H9 (cell line): Measurements from ENCODE around the gene NR3C2. TPM values are rescaled to one million over a fixed set of nuclear protein-coding genes. Genes with fewer than 3 reads are reported as not detected.

ENCODE experiments used
- DNase-seq: peaks from one replicate; pipeline ENCODE4 v3.0.0-alpha.2; 2017
- H2AFZ ChIP-seq: one replicate; pipeline ENCODE4 v1.6.1; 2013; ENCODE audit warnings: mild to moderate bottlenecking, low read length, control low read depth, moderate library complexity
- H2AK5ac ChIP-seq: 2 replicates; pipeline ENCODE4 v1.6.1; 2013; ENCODE audit warnings: low read length, control low read depth, mixed read lengths; ENCODE audit not compliant: insufficient read length
- H2BK120ac ChIP-seq: one replicate; pipeline ENCODE4 v1.6.1; 2013; ENCODE audit warnings: low read depth, mild to moderate bottlenecking, low read length, control low read depth, inconsistent platforms; ENCODE audit not compliant: poor library complexity, severe bottlenecking
- H2BK12ac ChIP-seq: 2 replicates; pipeline ENCODE4 v1.6.1; 2013; ENCODE audit warnings: low read length, control low read depth, mixed read lengths, low read depth; ENCODE audit not compliant: insufficient read length
- H2BK15ac ChIP-seq: 2 replicates; pipeline ENCODE4 v1.6.1; 2013; ENCODE audit warnings: low read depth, low read length, control low read depth
- H2BK20ac ChIP-seq: one replicate; pipeline ENCODE4 v1.6.1; 2013; ENCODE audit warnings: low read depth, mild to moderate bottlenecking, low read length, control low read depth, inconsistent platforms; ENCODE audit not compliant: poor library complexity, severe bottlenecking
- H2BK5ac ChIP-seq: 2 replicates; pipeline ENCODE4 v1.6.1; 2013; ENCODE audit warnings: low read length, control low read depth, mixed read lengths; ENCODE audit not compliant: insufficient read length
- H3K14ac ChIP-seq: 2 replicates; pipeline ENCODE4 v1.6.1; 2013; ENCODE audit warnings: low read length, control low read depth; ENCODE audit not compliant: insufficient read depth
- H3K18ac ChIP-seq: 2 replicates; pipeline ENCODE4 v1.6.1; 2013; ENCODE audit warnings: low read depth, mild to moderate bottlenecking, mixed read lengths, low read length, control low read depth; ENCODE audit not compliant: insufficient read length
- H3K23ac ChIP-seq: 2 replicates; pipeline ENCODE4 v1.6.1; 2013; ENCODE audit warnings: low read length, control low read depth, mixed read lengths, low read depth; ENCODE audit not compliant: insufficient read length
- H3K23me2 ChIP-seq: 2 replicates; pipeline ENCODE4 v1.6.1; 2013; ENCODE audit warnings: low read depth, mild to moderate bottlenecking, mixed read lengths, low read length, control low read depth; ENCODE audit not compliant: insufficient read length, poor library complexity, severe bottlenecking
- H3K27ac ChIP-seq: 2 replicates; pipeline ENCODE4 v1.5.1; 2013; ENCODE audit warnings: low read length, control low read depth, mixed read lengths, low read depth; ENCODE audit not compliant: insufficient read length
- H3K27me3 ChIP-seq: 2 replicates; pipeline ENCODE4 v1.6.1; 2013; ENCODE audit warnings: low read length, control low read depth, inconsistent platforms; ENCODE audit not compliant: insufficient read depth
- H3K4ac ChIP-seq: 2 replicates; pipeline ENCODE4 v1.6.1; 2013; ENCODE audit warnings: low read depth, mild to moderate bottlenecking, control low read depth, inconsistent platforms, low read length, moderate library complexity
- H3K4me1 ChIP-seq: 2 replicates; pipeline ENCODE4 v1.6.1; 2013; ENCODE audit warnings: low read length, control low read depth, inconsistent platforms; ENCODE audit not compliant: insufficient read depth
- H3K4me2 ChIP-seq: 2 replicates; pipeline ENCODE4 v1.6.1; 2013; ENCODE audit warnings: low read length, control low read depth, mixed read lengths; ENCODE audit not compliant: insufficient read length, insufficient read depth
- H3K56ac ChIP-seq: 2 replicates; pipeline ENCODE4 v1.6.1; 2013; ENCODE audit warnings: low read depth, mild to moderate bottlenecking, mixed read lengths, low read length, control low read depth; ENCODE audit not compliant: insufficient read length
- H3K79me1 ChIP-seq: 2 replicates; pipeline ENCODE4 v1.6.1; 2013; ENCODE audit warnings: low read depth, mild to moderate bottlenecking, moderate library complexity, low read length, control low read depth, inconsistent platforms; ENCODE audit not compliant: insufficient read depth, poor library complexity, severe bottlenecking
- H3K79me2 ChIP-seq: 2 replicates; pipeline ENCODE4 v1.6.1; 2013; ENCODE audit warnings: low read length, control low read depth, inconsistent platforms; ENCODE audit not compliant: insufficient read depth
- H3K9ac ChIP-seq: 2 replicates; pipeline ENCODE4 v1.6.1; 2013; ENCODE audit warnings: low read length, control low read depth, mixed read lengths; ENCODE audit not compliant: insufficient read length; ENCODE audit errors: extremely low read depth
- H3K9me3 ChIP-seq: one replicate; pipeline ENCODE4 v1.6.1; 2013; ENCODE audit warnings: low read depth, low read length, inconsistent platforms; ENCODE audit not compliant: control insufficient read depth
- H3T11ph ChIP-seq: one replicate; pipeline ENCODE4 v1.6.1; 2013; ENCODE audit warnings: mild to moderate bottlenecking, low read length, control low read depth, inconsistent platforms
- H4K20me1 ChIP-seq: one replicate; pipeline ENCODE4 v1.6.1; 2013; ENCODE audit not compliant: control insufficient read depth, insufficient read length, insufficient read depth
- H4K5ac ChIP-seq: 2 replicates; pipeline ENCODE4 v1.6.1; 2013; ENCODE audit warnings: low read depth, mild to moderate bottlenecking, mixed read lengths, low read length, control low read depth; ENCODE audit not compliant: insufficient read length
- H4K8ac ChIP-seq: replicated peaks from 2 replicates; pipeline ENCODE4 v1.6.1; 2013; ENCODE audit warnings: low read length, control low read depth, mixed read lengths, low read depth; ENCODE audit not compliant: insufficient read length
- H4K91ac ChIP-seq: 2 replicates; pipeline ENCODE4 v1.6.1; 2013; ENCODE audit warnings: low read depth, mild to moderate bottlenecking, moderate library complexity, mixed read lengths, low read length, control low read depth; ENCODE audit not compliant: insufficient read length
- H3K27ac Mint-ChIP-seq, 3 experiments: 2 replicates in 2 of 3; 3 replicates in 1 of 3; pipeline ENCODE4 v1.8.0; 2020 to 2021; ENCODE audit warnings: mixed read lengths in 3 of 3, mild to moderate bottlenecking in 1 of 3, moderate library complexity in 1 of 3
- H3K27me3 Mint-ChIP-seq: 2 replicates; pipeline ENCODE4 v1.8.0; 2021; ENCODE audit warnings: low read depth, mild to moderate bottlenecking, moderate library complexity, mixed read lengths
- H3K36me3 Mint-ChIP-seq, 3 experiments: 2 replicates in 2 of 3; 3 replicates in 1 of 3; pipeline ENCODE4 v1.8.0; 2020 to 2021; ENCODE audit warnings: low read depth in 3 of 3, mixed read lengths in 3 of 3; ENCODE audit not compliant: insufficient read depth in 1 of 3
- H3K4me1 Mint-ChIP-seq, 2 experiments: 2 replicates each; pipeline ENCODE4 v1.8.0; 2020; ENCODE audit warnings: mixed read lengths in 2 of 2
- H3K4me3 Mint-ChIP-seq, 2 experiments: 2 replicates in 1 of 2; 3 replicates in 1 of 2; pipeline ENCODE4 v1.8.0; 2020 to 2021; ENCODE audit warnings: mild to moderate bottlenecking in 2 of 2, mixed read lengths in 2 of 2, moderate library complexity in 1 of 2
- H3K9me3 Mint-ChIP-seq, 2 experiments: 2 replicates in 1 of 2; 3 replicates in 1 of 2; pipeline ENCODE4 v1.8.0; 2020; ENCODE audit warnings: mild to moderate bottlenecking in 2 of 2, mixed read lengths in 2 of 2, moderate library complexity in 1 of 2
- WGBS: extraction: QIAGEN DNeasy Blood & Tissue Kit; methylation state at CpG from one replicate; pipeline ENCODE4 v1.1.7; 2013; ENCODE audit warnings: missing lambda C conversion rate, low lambda C conversion rate, mixed read lengths; ENCODE audit not compliant: insufficient read length; ENCODE audit errors: extremely low coverage; 5-methylcytosine and 5-hydroxymethylcytosine counted together
- total RNA-seq: library from RNA; stranded (reverse); gene quantifications from 2 replicates; pipeline ENCODE4 v1.2.1, GENCODE V29; 2021
- TF ChIP-seq, protein P1 (sequence below): fragments of 200-600 bp; sonication (generic); conservative IDR thresholded peaks from 3 replicates; pipeline ENCODE4 v1.8.0; 2021; ENCODE audit warnings: antibody characterized with exemption, mild to moderate bottlenecking

NR3C2 gene
- total RNA-seq, 1 experiment from 2014 or later = 1.4 TPM

DNA sequence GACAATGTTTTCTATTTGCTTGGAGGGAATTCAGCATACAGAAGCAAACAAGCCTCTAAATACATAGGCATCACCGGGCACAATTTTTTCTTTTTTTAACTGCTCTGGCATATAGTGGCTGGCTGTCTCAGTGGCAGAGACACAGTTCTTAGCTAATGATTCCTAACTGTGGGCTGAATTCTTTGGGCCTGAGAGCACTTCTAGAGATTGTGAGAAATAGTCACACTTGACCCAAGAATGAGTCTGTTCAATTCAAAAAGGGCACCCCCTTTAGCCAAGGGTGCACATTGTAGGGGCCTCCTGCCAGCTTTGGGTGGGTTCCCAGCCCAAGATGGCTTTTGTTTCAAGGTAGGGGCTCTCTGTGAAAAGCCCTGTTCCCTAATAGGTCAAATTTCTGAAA lies 364.6 kb downstream of the NR3C2 start:
- Histone ChIP-seq H4K5ac (no peak overlapping the region), H3K9ac (no peak overlapping the region), H3K9me3 (peaks cover 14% of the 10 kb centered on the region), H2BK120ac (no peak overlapping the region), H2AFZ (no peak overlapping the region), H3K23me2 (no peaks in the 10 kb centered on the region), H3K14ac (no peak overlapping the region), H3K79me1 (no peaks in the 10 kb centered on the region), H3K56ac (no peak overlapping the region), H3K79me2 (no peaks in the 10 kb centered on the region), H4K20me1 (no peaks in the 10 kb centered on the region), H4K91ac (no peak overlapping the region), H2BK12ac (no peak overlapping the region), H3K27ac (no peak overlapping the region), H2BK15ac (no peak overlapping the region), H3K18ac (no peak overlapping the region), H2AK5ac (no peak overlapping the region), H2BK20ac (no peak overlapping the region), H3K23ac (no peak overlapping the region), H3K4ac (no peak overlapping the region), H3K4me1 (no peaks in the 10 kb centered on the region), H2BK5ac (no peak overlapping the region), H3K27me3 (no peaks in the 10 kb centered on the region), H3K4me2 (no peak overlapping the region), H3T11ph (no peak overlapping the region), H4K8ac (no peak overlapping the region)
- no peaks in the 10 kb centered on the region for H3K4me1 Mint-ChIP-seq
- no peaks in the 10 kb centered on the region for H3K27me3 Mint-ChIP-seq
- H3K4me3 Mint-ChIP-seq = no peak overlapping the region
- TF ChIP-seq, protein P1, sequence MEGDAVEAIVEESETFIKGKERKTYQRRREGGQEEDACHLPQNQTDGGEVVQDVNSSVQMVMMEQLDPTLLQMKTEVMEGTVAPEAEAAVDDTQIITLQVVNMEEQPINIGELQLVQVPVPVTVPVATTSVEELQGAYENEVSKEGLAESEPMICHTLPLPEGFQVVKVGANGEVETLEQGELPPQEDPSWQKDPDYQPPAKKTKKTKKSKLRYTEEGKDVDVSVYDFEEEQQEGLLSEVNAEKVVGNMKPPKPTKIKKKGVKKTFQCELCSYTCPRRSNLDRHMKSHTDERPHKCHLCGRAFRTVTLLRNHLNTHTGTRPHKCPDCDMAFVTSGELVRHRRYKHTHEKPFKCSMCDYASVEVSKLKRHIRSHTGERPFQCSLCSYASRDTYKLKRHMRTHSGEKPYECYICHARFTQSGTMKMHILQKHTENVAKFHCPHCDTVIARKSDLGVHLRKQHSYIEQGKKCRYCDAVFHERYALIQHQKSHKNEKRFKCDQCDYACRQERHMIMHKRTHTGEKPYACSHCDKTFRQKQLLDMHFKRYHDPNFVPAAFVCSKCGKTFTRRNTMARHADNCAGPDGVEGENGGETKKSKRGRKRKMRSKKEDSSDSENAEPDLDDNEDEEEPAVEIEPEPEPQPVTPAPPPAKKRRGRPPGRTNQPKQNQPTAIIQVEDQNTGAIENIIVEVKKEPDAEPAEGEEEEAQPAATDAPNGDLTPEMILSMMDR = no peak
- peaks cover 19 to 38% (median 34%) of the 10 kb centered on the region in 3 experiments for H3K36me3 Mint-ChIP-seq
- no CpG with 5 or more reads among the region's 1 CpG for WGBS
- no peak for DNase-seq
- H3K27ac Mint-ChIP-seq = no peak overlapping the region
- peaks cover 29 to 36% of the 10 kb centered on the region in 2 experiments for H3K9me3 Mint-ChIP-seq
